Measurements from ENCODE around the gene SLC10A1.
A peak's percentile ranks its signal among the peaks of the same experiment; 100 is the strongest.

SLC10A1 gene

DNA sequence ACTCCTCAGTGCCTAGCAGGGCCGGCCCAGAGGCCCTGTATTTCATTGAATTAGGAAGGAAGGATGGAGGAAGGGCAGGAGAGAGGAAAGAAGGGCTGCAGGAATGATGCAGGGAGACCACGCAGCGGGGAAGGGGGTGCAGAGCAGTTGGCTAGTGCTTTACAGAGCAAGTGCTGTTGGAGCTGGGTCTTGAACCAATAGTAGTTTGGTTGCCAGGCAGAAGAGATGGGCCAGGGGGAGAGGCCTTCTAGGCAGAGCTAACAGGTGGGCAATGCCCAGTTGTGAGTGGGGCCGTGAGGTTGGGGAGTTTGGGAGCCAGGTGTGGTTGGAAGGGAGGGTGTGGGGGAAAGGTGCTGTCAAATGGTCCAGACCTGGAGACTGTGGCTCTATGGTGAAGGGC, 69.2 kb downstream of the SLC10A1 start:
- Histone ChIP-seq H3K36me3 (no peaks in the 10 kb centered on the region), H3K27ac (no peak overlapping the region), H3K27me3 (no peaks in the 10 kb centered on the region), H3K9me3 (no peaks in the 10 kb centered on the region), H3K4me1 (peaks cover 0 to 9% (median 4%) of the 10 kb centered on the region in 4 donors), H3K4me3 (no peak overlapping the region)
- no peak for TF ChIP-seq CTCF (IDR thresholded peaks at IDR 0.05)
- intact Hi-C loops (cut with DNase I; ENCODE audit: low total_unique reads): loop anchor here (2.0 to 5.0 kb wide), 2 partner anchors 125 to 146 kb away; no protein-coding TSS in a partner anchor
- DNase-seq: no peak

- DNase-seq: peak; percentile 75 to 87
- Histone ChIP-seq H3K4me1 (peaks cover 0 to 9% (median 4%) of the 10 kb centered on the region in 4 donors), H3K36me3 (no peaks in the 10 kb centered on the region), H3K4me3 (peak overlapping the region; percentile 41 to 50), H3K27me3 (no peaks in the 10 kb centered on the region), H3K27ac (peak overlapping the region; percentile 36), H3K9me3 (no peaks in the 10 kb centered on the region)
- peak; percentile 98 to 99 for TF ChIP-seq CTCF (IDR thresholded peaks at IDR 0.05)
- intact Hi-C loops (cut with DNase I; ENCODE audit: low total_unique reads): loop anchor here (2.0 to 5.0 kb wide), 2 partner anchors 124 to 145 kb away; no protein-coding TSS in a partner anchor
These were observed 70.1 kb downstream of the SLC10A1 start for GRCh38 chr14:69726761-69727511.
